ENCODE results near the gene GGT6.

Gene GGT6

GRCh38 chr17:4540224-4540651 lies 20.1 kb downstream of the GGT6 start:
- no peak for DNase-seq (ENCODE audit: low spot score)
- TF ChIP-seq CTCF (IDR thresholded peaks at IDR 0.05; ENCODE audit: extremely low read depth, missing control alignments) = no peak

- DNase-seq (ENCODE audit: low spot score) = no peak
- TF ChIP-seq CTCF (IDR thresholded peaks at IDR 0.05; ENCODE audit: extremely low read depth, missing control alignments) = no peak
Observed at GRCh38 chr17:4539576-4540223, 20.7 kb downstream of the GGT6 start.

- TF ChIP-seq CTCF (IDR thresholded peaks at IDR 0.05; ENCODE audit: extremely low read depth, missing control alignments) = no peak
- DNase-seq (ENCODE audit: low spot score) = no peak
Observed at GRCh38 chr17:4539025-4539424, 21.4 kb downstream of the GGT6 start.

GRCh38 chr17:4538236-4539002 lies 22.0 kb downstream of the GGT6 start:
- DNase-seq (ENCODE audit: low spot score) = no peak
- TF ChIP-seq CTCF (IDR thresholded peaks at IDR 0.05; ENCODE audit: extremely low read depth, missing control alignments) = no peak

GRCh38 chr17:4537451-4538235 lies 22.7 kb downstream of the GGT6 start:
- no peak for TF ChIP-seq CTCF (IDR thresholded peaks at IDR 0.05; ENCODE audit: extremely low read depth, missing control alignments)
- DNase-seq (ENCODE audit: low spot score) = no peak

GRCh38 chr17:4536742-4537411 lies 23.5 kb downstream of the GGT6 start:
- DNase-seq (ENCODE audit: low spot score) = no peak
- no peak for TF ChIP-seq CTCF (IDR thresholded peaks at IDR 0.05; ENCODE audit: extremely low read depth, missing control alignments)

Measured in GM20000 (cell line).